Stimulated activated CD8-positive, alpha-beta memory T cell treated with anti-CD3 and anti-CD28 coated beads, Interleukin-4, amount 100 ng/mL, for 48 hours (primary cell): Measurements from ENCODE around the gene ITGAV.

ENCODE experiments used
- DNase-seq: peaks from one replicate; pipeline ENCODE4 v3.0.0-alpha.2; 2020

Gene ITGAV

GRCh38 chr2:186575856-186576255 is 14.0 kb upstream of the ITGAV start:
- DNase-seq = no peak

GRCh38 chr2:186576614-186577013 is 13.2 kb upstream of the ITGAV start:
- DNase-seq = no peak

- no peak for DNase-seq
These were observed 7.2 kb upstream of the ITGAV start for GRCh38 chr2:186582698-186583097.

- DNase-seq = no peak
These were observed 5.8 kb upstream of the ITGAV start for GRCh38 chr2:186584053-186584452.

GRCh38 chr2:186588421-186588820 is 1.4 kb upstream of the ITGAV start:
- no peak for DNase-seq

GRCh38 chr2:186588940-186589611 is 780 bp upstream of the ITGAV start:
- DNase-seq = no peak

- no peak for DNase-seq
These were observed 498 bp downstream of the ITGAV start for GRCh38 chr2:186590350-186590758.

GRCh38 chr2:186590759-186591505 is 1.1 kb downstream of the ITGAV start:
- DNase-seq = peak; percentile 40

- DNase-seq = no peak
These were observed 1.6 kb downstream of the ITGAV start for GRCh38 chr2:186591506-186591890.

- DNase-seq = no peak
These were observed 2.5 kb downstream of the ITGAV start for GRCh38 chr2:186592137-186592875.

- no peak for DNase-seq
These were observed 3.7 kb downstream of the ITGAV start for GRCh38 chr2:186593523-186593922.

- DNase-seq = no peak
These were observed 4.3 kb downstream of the ITGAV start for GRCh38 chr2:186594001-186594722.

GRCh38 chr2:186595219-186595618 is 5.4 kb downstream of the ITGAV start:
- no peak for DNase-seq

GRCh38 chr2:186599186-186599778 is 9.4 kb downstream of the ITGAV start:
- DNase-seq = no peak

- DNase-seq = no peak
These were observed 13.4 kb downstream of the ITGAV start for GRCh38 chr2:186603286-186603685.

GRCh38 chr2:186605041-186605440 is 15.2 kb downstream of the ITGAV start:
- DNase-seq = no peak

- DNase-seq = no peak
These were observed 17.9 kb downstream of the ITGAV start for GRCh38 chr2:186607660-186608324.

- DNase-seq = no peak
These were observed 20.9 kb downstream of the ITGAV start for GRCh38 chr2:186610785-186611184.

- DNase-seq = no peak
These were observed 21.7 kb downstream of the ITGAV start for GRCh38 chr2:186611526-186611925.

GRCh38 chr2:186612026-186612425 is 22.2 kb downstream of the ITGAV start:
- no peak for DNase-seq

GRCh38 chr2:186612555-186613440 is 22.9 kb downstream of the ITGAV start:
- no peak for DNase-seq
